ENCODE results near the gene LDHA.
"Not testable (repeated sequence)": the region's sequence is repeated elsewhere in the genome, so short reads cannot be mapped to it uniquely, and the experiment has no call there.

The LDHA gene

DNA sequence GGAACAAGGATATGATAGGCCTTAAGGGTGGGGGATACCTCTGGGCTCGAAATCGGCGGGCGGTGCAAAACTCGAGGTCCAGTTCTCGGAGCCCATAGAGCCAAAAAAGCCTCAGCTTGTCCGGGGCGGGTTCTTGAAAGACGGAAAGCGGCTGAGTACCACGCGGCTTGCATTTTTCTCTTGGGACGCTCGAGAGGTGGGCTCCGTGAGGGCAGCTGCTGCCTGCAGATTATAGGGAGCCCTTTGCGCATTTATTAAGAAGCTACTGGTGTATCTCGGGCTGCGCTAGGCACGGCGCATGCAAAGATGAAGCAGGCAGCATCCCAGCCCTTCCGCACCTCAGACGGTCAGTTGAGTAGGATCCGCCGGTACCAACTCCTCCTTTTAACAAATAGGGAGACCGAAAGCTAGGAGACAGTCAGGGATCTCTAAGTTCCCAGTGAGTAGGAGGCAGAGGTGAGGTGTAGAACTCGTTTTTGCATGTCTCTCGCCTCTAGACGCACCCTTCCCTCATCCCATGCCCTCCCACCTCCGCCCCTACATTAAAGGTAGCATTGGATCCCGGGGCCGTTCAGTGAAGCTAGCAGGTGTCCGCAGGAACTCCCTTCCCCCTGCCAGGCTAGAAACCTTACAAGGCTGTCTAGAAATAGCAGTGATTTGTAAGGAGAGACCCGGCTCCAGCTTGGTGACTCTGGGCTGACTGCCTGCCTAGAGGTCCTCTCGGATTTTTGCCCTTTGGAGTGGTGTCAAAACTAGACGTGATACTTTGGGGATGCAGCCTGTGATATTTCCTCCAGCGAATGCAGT lies 768 bp downstream of the LDHA start:
- peak; percentile 12 for DNase-seq

GRCh38 chr11:18395735-18396504 lies 1.6 kb downstream of the LDHA start:
- DNase-seq: peak; percentile 97

- DNase-seq: no peak
Observed at GRCh38 chr11:18397921-18398320, 3.6 kb downstream of the LDHA start.

DNA sequence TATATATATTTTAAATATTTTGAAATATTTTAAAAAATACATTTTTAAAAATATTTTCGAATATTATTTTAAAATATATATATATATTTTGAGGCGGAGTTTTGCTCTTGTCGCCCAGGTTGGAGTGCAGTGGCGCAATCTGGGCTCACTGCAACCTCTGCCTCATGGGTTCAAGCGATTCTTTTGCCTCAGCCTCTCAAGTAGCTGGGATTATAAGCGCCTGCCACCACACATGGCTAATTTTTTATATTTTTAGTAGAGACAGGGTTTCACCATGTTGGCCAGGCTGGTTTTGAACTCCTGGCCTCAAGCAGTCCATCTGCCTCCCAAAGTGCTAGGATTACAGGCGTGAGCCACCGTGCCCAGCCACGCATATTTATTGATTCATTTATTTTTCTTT lies 6.7 kb downstream of the LDHA start:
- not testable (repeated sequence) for DNase-seq

DNA sequence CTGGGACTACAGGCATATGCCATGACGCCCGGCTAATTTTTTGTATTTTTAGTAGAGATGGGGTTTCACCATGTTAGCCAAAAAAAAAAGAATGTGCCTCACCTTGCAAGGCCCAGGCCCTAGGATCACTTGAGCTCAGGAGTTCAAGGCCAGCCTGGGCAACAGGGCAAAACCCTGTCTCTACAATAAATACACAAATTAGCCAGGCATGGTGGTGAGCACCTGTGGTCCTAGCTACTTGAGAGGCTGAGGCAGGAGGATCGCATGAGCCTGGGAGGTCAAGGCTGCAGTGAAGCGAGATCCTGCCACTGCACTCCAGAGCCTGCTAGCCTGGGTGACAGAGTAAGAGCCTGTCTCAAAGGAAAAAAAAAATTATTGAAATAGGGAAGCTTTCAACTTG lies 9.7 kb downstream of the LDHA start:
- no peak for DNase-seq

GRCh38 chr11:18407400-18407799 lies 13.0 kb downstream of the LDHA start:
- not testable (repeated sequence) for DNase-seq

GRCh38 chr11:18408558-18409291 lies 14.4 kb downstream of the LDHA start:
- DNase-seq: no peak

GRCh38 chr11:18416459-18416858 lies 22.1 kb downstream of the LDHA start:
- no peak for DNase-seq

GRCh38 chr11:18419040-18419439 lies 24.7 kb downstream of the LDHA start:
- DNase-seq: no peak

DNA sequence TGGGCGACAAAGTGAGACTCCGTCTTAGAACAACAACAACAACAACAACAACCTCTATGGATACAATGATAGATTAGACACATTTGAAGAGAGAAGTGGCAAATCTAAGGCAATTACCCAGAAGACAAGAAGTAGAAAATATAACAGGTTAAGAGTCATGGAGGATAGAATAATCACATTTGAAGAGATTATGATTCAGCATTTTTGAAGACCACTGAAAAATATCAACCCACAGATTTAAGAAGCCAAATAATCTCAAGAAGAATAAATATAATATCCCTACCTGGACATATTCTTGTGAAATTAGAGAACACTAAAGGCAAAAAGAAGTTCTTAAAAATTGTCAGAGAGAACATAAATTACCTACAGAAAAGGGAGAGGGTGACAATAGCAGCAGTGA lies 25.7 kb downstream of the LDHA start:
- no peak for DNase-seq

GRCh38 chr11:18427240-18427639 lies 32.9 kb downstream of the LDHA start:
- no peak for DNase-seq

- DNase-seq: no peak
Observed at GRCh38 chr11:18429332-18429731, 35.0 kb downstream of the LDHA start.

- DNase-seq: no peak
Observed at GRCh38 chr11:18438691-18439090, 44.3 kb downstream of the LDHA start.

DNA sequence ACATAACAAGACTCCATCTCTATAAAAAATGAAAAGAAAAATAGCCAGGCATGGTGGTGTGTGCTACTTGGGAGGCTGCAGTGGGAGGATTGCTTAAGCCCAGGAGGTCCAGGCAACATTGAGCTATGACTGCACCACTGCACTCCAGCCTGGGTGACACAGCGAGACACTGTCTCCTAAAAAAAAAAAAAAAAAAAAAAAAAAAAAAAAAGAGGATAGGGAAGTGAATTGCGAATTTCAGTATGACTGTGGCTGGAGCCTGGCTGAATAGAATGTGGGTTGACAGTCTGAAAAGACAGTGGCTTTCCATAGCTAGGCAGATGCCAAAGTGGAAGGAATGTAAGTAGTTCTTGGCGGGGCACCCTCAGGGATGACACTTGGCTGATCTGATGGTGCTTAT lies 54.9 kb downstream of the LDHA start:
- no peak for DNase-seq

DNA sequence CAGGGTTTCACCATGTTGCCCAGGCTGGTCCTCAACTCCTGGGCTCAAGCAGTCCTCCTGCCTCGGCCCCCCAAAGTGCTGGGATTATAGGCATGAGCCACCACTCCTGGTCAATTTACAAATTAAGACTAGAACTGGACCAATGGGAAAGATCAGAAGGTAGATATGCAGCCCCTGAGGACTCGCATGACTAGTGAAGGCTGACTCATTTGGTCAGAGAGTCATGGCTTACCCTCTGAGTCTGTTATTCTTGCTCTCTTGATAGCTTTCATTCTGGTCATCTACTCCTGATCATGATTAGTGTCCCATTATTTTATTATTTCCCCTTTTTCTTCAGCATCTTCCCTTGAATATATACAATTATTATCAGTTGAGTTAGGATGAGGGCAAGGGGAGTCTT lies 58.6 kb downstream of the LDHA start:
- no peak for DNase-seq

DNA sequence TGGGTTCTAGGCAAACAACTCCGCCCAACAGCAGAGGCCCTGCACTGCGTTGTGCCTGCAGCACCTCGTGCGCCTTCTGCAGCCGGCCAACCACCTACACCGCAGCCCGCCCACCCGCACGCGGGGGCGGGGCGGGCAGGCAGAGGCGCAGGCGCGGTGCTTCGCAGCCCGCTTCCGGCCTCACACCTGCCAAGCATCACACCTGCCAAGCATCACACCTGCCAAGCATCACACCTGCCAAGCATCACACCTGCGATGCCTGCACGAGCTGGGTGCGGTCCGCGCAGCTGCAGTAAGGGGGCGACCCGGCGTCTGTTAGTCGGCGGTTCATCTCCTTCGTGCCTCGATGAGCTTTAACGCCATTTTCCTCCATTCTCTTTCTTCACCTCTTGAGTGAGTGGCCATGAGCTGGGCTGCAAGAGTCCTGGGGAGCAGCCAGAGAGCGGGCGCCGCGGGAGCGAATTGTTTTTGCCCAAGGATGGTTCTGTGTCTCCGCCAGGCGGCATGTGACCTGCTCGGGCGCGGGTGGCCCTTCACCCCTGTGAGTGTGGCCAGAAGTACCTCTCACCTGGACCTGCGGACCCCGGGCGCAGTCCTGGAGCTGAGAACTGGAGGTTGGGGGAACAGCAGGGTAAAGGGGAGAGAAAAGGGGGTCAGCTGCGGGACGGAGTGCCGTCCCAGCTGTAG lies 61.5 kb downstream of the LDHA start, which contains the start of gene LDHAL6A:
Gene LDHAL6A, plus strand, starts transcription at position 171 of the 687 bp plus-strand sequence. CDS start 825 bp downstream, outside the sequence.
- DNase-seq: no peak

DNA sequence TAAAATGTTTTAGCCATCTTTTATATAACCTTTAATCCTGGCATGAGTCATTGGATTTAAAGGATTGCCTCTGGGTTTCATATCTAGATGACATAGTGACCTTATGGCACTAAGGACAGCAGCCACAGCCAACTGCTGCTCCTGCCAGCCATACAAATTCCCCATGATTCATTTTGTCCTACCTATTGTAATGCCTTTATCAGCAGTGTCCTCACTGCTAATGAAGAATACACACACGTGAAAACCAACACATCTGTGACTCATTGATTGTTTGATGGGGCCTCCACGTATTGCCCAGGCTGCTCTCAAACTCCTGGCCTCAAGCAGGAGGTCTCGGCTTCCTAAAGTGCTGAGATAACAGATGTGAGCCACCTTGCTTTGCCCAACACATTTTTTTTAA lies 63.1 kb downstream of the LDHA start:
- no peak for DNase-seq
